Loucy (cell line): ENCODE results near the gene RPS6KA2.

Source experiments
- H2AFZ ChIP-seq: fragments of 200-600 bp; sonication (generic); 2 replicates; pipeline ENCODE4 v1.6.0; 2016; ENCODE audit warnings: antibody characterized with exemption, mild to moderate bottlenecking, low read length, moderate library complexity
- H3F3A ChIP-seq: fragments of 200-600 bp; 2 replicates; pipeline ENCODE4 v1.6.0; 2016; ENCODE audit warnings: antibody characterized with exemption, low read depth, mild to moderate bottlenecking
- H3K27me3 ChIP-seq: fragments of 200-600 bp; sonication (generic); 2 replicates; pipeline ENCODE4 v1.6.1; 2014; ENCODE audit warnings: low read length, mild to moderate bottlenecking; ENCODE audit not compliant: insufficient read depth, poor library complexity, severe bottlenecking
- H3K36me3 ChIP-seq: fragments of 200-600 bp; sonication (generic); 2 replicates; pipeline ENCODE4 v1.6.1; 2016; ENCODE audit warnings: low read length; ENCODE audit not compliant: insufficient read depth
- H3K4me1 ChIP-seq: fragments of 200-600 bp; sonication (generic); 2 replicates; pipeline ENCODE4 v1.5.1; 2014; ENCODE audit warnings: low read length, mild to moderate bottlenecking; ENCODE audit not compliant: insufficient read depth, poor library complexity, severe bottlenecking
- H3K4me2 ChIP-seq: fragments of 200-600 bp; sonication (generic); 2 replicates; pipeline ENCODE4 v1.6.0; 2014; ENCODE audit warnings: antibody characterized with exemption, low read length, low read depth, mild to moderate bottlenecking; ENCODE audit not compliant: poor library complexity, severe bottlenecking
- H3K4me3 ChIP-seq: fragments of 200-600 bp; sonication (generic); 2 replicates; pipeline ENCODE4 v1.5.1; 2014; ENCODE audit warnings: low read length, mild to moderate bottlenecking, mixed read lengths; ENCODE audit not compliant: poor library complexity, severe bottlenecking
- H3K79me2 ChIP-seq: fragments of 200-600 bp; sonication (generic); 2 replicates; pipeline ENCODE4 v1.6.1; 2014; ENCODE audit warnings: low read length; ENCODE audit not compliant: insufficient read depth
- H3K9ac ChIP-seq: fragments of 200-600 bp; sonication (generic); 2 replicates; pipeline ENCODE4 v1.6.0; 2014; ENCODE audit warnings: mild to moderate bottlenecking, low read depth, low read length, moderate library complexity; ENCODE audit not compliant: poor library complexity, severe bottlenecking
- H3K9me2 ChIP-seq: fragments of 200-600 bp; sonication (generic); replicated peaks from 2 replicates; pipeline ENCODE4 v1.6.1; 2016; ENCODE audit warnings: low read depth, low read length, mixed read lengths
- H3K9me3 ChIP-seq: fragments of 200-600 bp; sonication (generic); 2 replicates; pipeline ENCODE4 v1.6.1; 2014; ENCODE audit warnings: mild to moderate bottlenecking, antibody characterized with exemption, low read length, low read depth; ENCODE audit not compliant: insufficient read depth
- H4K20me1 ChIP-seq: fragments of 200-600 bp; sonication (generic); 2 replicates; pipeline ENCODE4 v1.6.0; 2014; ENCODE audit warnings: antibody characterized with exemption, low read length, mild to moderate bottlenecking; ENCODE audit not compliant: insufficient read depth, poor library complexity, severe bottlenecking
- EZH2phosphoT487 ChIP-seq: fragments of 200-600 bp; IDR thresholded peaks from 2 replicates; pipeline ENCODE4 v1.6.1; 2018; ENCODE audit warnings: antibody characterized with exemption, mild to moderate bottlenecking, moderate library complexity, borderline replicate concordance
- TF ChIP-seq, protein P1 (sequence below): fragments of 200-600 bp; sonication (generic); conservative IDR thresholded peaks from 2 replicates; pipeline ENCODE4 v1.5.1; 2014; ENCODE audit warnings: mild to moderate bottlenecking, antibody characterized with exemption, low read length

Gene RPS6KA2

GRCh38 chr6:166640342-166641043, 13.4 kb upstream of the RPS6KA2 start:
- no peak overlapping the region for H3K4me2 ChIP-seq

DNA sequence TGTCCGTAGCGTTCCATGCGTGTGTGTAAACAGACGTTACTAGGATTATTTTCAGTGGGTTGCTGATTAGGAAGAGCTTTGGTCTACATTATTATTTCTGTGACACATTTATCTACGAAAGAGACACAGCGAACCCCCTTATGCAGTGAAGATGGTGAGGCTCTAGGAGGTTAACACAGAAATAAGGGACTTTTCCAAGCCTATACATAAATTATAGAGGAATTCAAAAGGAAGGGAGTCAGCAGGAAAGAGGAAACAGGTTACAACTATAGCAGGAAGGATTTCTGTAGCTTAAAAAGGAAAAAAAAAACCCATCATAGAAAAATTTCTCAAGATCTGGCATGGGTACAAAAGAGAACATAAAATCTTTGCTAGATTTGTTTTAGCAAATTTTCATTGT, 12.9 kb upstream of the RPS6KA2 start:
- no peaks in the 10 kb centered on the region for H3K9me2 ChIP-seq
- H3K36me3 ChIP-seq, result no peaks in the 10 kb centered on the region
- no peak for TF ChIP-seq EZH2phosphoT487
- TF ChIP-seq, protein P1, sequence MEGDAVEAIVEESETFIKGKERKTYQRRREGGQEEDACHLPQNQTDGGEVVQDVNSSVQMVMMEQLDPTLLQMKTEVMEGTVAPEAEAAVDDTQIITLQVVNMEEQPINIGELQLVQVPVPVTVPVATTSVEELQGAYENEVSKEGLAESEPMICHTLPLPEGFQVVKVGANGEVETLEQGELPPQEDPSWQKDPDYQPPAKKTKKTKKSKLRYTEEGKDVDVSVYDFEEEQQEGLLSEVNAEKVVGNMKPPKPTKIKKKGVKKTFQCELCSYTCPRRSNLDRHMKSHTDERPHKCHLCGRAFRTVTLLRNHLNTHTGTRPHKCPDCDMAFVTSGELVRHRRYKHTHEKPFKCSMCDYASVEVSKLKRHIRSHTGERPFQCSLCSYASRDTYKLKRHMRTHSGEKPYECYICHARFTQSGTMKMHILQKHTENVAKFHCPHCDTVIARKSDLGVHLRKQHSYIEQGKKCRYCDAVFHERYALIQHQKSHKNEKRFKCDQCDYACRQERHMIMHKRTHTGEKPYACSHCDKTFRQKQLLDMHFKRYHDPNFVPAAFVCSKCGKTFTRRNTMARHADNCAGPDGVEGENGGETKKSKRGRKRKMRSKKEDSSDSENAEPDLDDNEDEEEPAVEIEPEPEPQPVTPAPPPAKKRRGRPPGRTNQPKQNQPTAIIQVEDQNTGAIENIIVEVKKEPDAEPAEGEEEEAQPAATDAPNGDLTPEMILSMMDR, result no peak
- H3K9me3 ChIP-seq, result no peaks in the 10 kb centered on the region
- no peak overlapping the region for H3K4me3 ChIP-seq
- no peaks in the 10 kb centered on the region for H4K20me1 ChIP-seq
- H3K4me2 ChIP-seq, result no peak overlapping the region
- H3F3A ChIP-seq, result no peaks in the 10 kb centered on the region
- H2AFZ ChIP-seq, result no peak overlapping the region
- H3K79me2 ChIP-seq, result no peaks in the 10 kb centered on the region
- H3K9ac ChIP-seq, result no peak overlapping the region
- no peaks in the 10 kb centered on the region for H3K27me3 ChIP-seq
- no peaks in the 10 kb centered on the region for H3K4me1 ChIP-seq

More at GRCh38 chr6:166640342-166641043, 13.4 kb upstream of the RPS6KA2 start:
- TF ChIP-seq EZH2phosphoT487, result no peak
- TF ChIP-seq, protein P1, result no peak
- no peaks in the 10 kb centered on the region for H3K27me3 ChIP-seq
- no peaks in the 10 kb centered on the region for H3K79me2 ChIP-seq
- no peak overlapping the region for H2AFZ ChIP-seq
- H3K4me3 ChIP-seq, result no peak overlapping the region
- H3K36me3 ChIP-seq, result no peaks in the 10 kb centered on the region
- H3K9ac ChIP-seq, result no peak overlapping the region
- H3F3A ChIP-seq, result no peaks in the 10 kb centered on the region
- H4K20me1 ChIP-seq, result no peaks in the 10 kb centered on the region
- H3K9me3 ChIP-seq, result no peaks in the 10 kb centered on the region
- no peaks in the 10 kb centered on the region for H3K4me1 ChIP-seq
- no peaks in the 10 kb centered on the region for H3K9me2 ChIP-seq

- H3K79me2 ChIP-seq, result no peaks in the 10 kb centered on the region
- TF ChIP-seq, protein P1, result no peak
- TF ChIP-seq EZH2phosphoT487, result no peak
- no peak overlapping the region for H3K9ac ChIP-seq
- no peak overlapping the region for H3K4me2 ChIP-seq
- no peaks in the 10 kb centered on the region for H3K36me3 ChIP-seq
- no peaks in the 10 kb centered on the region for H4K20me1 ChIP-seq
- no peak overlapping the region for H3K4me3 ChIP-seq
- no peaks in the 10 kb centered on the region for H3K4me1 ChIP-seq
- no peak overlapping the region for H2AFZ ChIP-seq
- H3F3A ChIP-seq, result no peaks in the 10 kb centered on the region
- no peaks in the 10 kb centered on the region for H3K9me2 ChIP-seq
- no peaks in the 10 kb centered on the region for H3K27me3 ChIP-seq
- H3K9me3 ChIP-seq, result no peaks in the 10 kb centered on the region
Observed at GRCh38 chr6:166638573-166638964, 11.5 kb upstream of the RPS6KA2 start.
